GM18498 (cell line): ENCODE results near the gene PATZ1.
"Not testable (repeated sequence)": the region's sequence is repeated elsewhere in the genome, so short reads cannot be mapped to it uniquely, and the experiment has no call there.

Source experiments
- ATAC-seq: cut with Tn5 transposase; IDR thresholded peaks from one replicate; pipeline ENCODE4 v1.9.1; 2021; ENCODE audit warnings: mild to moderate bottlenecking, moderate library complexity; ENCODE audit not compliant: unreplicated experiment

The PATZ1 gene, protein sequence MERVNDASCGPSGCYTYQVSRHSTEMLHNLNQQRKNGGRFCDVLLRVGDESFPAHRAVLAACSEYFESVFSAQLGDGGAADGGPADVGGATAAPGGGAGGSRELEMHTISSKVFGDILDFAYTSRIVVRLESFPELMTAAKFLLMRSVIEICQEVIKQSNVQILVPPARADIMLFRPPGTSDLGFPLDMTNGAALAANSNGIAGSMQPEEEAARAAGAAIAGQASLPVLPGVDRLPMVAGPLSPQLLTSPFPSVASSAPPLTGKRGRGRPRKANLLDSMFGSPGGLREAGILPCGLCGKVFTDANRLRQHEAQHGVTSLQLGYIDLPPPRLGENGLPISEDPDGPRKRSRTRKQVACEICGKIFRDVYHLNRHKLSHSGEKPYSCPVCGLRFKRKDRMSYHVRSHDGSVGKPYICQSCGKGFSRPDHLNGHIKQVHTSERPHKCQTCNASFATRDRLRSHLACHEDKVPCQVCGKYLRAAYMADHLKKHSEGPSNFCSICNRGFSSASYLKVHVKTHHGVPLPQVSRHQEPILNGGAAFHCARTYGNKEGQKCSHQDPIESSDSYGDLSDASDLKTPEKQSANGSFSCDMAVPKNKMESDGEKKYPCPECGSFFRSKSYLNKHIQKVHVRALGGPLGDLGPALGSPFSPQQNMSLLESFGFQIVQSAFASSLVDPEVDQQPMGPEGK

DNA sequence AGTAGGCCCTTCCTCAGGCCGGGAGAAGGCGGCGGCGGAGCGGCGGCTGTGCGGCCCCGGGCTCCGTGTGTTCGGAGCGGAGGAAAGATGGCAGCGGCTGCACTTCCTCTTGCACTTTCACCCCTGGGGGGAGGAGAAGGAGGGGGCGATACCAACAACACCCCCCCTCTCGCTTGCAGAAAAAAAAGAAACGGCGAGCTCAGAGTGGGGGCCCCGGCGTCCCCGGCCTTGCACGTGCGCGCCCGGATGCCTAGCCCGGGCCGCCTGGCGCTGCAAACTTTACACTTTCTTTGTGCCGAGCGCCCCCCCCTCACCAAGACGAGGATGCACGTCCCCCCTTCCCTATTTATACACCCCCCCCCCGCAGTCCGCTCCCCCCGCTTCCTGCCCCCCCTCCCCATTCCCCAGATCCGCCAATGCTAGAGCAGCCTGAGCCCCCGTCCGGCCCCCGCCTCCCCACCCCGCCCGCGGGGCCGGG, at the start of gene PATZ1:
TSS of gene PATZ1 (minus strand) at position 92 of the 478 bp plus-strand sequence. CDS start 744 bp downstream, outside the sequence.
- peak; percentile 31 for ATAC-seq

DNA sequence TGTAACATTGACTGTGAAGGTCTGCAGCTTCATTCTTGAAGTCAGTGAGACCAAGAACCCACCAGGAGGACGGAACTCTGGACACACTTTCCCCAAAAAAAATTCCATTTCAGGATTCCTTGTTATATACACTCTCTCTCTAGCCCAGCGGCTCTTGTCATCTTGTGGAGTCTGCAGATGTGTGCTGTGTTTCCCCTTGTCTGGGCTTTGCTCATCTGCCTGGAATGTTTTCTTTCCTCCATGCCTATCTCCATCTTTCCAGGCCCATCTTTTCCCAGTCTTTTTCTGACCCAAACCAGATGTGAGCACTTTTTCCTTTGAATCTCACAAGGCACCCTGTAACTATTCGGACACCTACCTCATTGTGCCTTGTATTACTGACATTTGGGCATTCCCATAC, 48.2 kb upstream of the PATZ1 start:
- ATAC-seq = no peak

DNA sequence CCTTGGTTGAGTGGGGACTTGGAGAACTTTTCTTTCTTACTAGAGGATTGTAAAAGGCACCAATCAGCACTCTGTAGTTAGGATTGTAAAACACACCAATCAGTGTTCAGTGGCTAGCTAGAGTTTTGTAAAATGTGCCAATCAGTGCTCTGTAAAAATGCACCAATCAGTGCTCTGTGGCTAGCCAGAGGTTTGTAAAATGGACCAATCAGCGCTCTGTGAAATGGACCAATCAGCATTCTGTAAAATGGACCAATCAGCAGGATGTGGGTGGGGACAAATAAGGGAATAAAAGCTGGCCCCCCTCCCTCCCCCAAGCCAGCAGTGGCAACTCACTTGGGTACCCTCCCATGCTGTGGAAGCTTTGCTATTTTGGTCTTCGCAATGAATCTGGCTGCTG, 47.7 kb upstream of the PATZ1 start:
- no peak for ATAC-seq

DNA sequence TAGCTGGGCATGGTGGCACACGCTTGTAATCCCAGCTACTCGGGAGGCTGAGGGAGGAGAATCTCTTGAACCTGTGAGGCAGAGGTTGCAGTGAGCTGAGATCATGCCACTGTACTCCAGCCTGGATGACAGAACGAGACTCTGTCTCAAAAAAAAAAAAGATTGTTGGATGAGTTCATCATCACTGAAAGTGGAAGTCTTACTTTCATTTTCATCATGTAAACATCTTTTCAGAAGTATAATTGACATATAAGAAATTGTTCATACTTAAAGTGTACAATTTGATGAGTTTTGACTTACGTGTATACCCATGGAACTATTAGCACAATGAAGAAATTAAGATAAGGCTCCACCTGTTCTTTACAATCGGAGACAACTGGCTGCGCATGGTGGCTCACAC, 32.5 kb upstream of the PATZ1 start:
- ATAC-seq = not testable (repeated sequence)

DNA sequence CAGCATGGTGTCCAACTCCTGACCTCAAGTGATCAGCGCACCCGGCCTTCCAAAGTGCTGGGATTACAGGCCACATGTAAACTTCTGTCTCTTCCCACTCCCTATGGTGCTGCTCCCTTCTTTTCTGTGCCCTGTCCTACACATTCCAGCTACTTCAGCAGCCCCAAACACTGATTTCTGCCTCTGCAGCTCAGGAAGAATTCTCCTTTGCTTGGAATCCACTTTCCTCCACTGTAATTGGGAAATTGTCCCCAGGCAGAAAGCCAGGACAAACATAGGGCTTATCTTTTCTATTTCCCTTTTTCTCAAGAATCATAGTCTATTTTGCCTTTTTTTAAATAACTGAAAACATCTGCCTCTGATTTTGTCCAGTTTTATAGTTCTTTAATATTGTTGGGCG, 32.0 kb upstream of the PATZ1 start:
- no peak for ATAC-seq

DNA sequence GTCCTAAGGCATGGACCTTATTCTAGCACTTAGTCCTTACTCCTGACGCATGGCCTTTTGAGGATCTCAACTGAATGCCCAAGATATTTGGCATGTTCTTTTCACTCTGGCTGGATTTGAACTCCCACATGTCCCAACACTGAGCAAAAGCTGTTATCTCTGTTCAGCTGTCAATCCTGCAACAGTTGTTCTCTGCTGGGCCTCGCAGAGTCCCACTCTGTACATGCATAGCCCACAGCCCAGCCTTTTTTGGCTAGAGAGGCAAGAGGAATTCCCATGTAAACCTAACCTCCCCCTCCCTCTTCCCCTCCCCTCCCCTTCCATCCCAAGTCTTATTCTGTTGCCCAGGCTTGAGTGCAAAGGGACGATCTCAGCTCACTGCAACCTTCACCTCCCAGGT, 31.5 kb upstream of the PATZ1 start:
- no peak for ATAC-seq

DNA sequence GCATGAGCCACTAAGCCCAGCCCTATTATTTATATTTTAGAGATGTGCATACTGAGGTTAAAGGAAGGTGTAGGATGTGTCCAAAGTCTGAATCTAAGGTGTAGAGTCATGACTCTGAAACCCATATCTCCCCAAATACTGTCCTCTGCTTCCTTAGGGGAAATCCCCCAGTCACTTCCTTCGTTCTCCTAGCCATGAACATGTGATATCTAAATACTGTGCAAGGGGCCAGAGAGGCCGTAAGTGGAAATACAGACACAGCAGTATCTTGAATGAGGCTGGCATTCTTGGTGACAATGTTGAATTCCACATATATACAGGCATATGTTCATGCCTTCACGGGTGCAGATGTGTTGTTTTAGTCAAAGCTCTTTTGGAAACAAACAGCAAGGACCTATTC, 21.3 kb upstream of the PATZ1 start:
- no peak for ATAC-seq

DNA sequence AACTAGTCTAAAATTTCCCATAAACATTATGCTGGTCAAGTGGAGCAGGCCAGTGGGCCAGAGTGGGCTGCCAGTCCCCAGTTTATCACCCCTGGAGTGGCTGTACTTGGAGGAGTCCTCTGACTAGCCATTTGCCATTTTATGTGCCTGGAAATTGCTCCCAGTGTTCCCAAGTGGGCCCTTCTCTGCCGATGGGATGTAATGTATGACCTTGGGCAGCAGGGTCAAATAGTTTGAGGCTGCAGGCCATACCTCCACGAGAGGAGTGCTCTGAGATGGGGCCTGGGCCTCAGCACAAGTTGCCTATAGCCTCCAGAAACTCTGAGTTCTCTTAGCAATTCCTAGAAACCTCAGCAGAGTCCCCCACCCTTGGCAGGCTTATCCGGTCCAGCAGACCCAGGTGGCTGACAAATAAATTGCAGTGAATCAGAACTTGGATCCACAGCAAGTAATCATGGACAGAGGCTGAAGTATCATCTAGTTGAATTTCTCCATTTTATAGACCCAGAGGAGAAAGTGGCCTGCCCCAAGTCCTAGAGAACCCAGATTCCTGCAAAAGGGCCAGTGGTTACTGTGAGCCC, 17.8 kb upstream of the PATZ1 start:
- no peak for ATAC-seq

DNA sequence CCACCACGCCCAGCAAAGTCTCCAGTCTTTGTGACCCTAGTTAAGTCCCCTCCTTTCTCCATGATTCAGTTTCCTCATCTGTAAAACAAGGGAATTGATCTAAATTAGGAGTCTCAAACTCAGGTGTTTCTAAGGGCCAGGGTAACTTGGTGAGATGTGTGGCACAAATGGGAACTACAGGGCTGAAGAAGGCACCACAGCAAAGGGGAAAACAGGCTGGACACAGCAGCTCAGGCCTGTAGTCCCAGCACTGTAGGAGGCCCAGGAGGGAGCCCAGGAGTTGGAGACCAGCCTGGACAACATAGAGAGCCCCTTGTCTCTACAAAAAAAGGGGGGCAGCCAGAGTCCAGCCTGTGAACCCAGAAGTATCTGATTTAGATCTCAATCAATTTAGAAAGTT, 15.6 kb upstream of the PATZ1 start:
- ATAC-seq = no peak

DNA sequence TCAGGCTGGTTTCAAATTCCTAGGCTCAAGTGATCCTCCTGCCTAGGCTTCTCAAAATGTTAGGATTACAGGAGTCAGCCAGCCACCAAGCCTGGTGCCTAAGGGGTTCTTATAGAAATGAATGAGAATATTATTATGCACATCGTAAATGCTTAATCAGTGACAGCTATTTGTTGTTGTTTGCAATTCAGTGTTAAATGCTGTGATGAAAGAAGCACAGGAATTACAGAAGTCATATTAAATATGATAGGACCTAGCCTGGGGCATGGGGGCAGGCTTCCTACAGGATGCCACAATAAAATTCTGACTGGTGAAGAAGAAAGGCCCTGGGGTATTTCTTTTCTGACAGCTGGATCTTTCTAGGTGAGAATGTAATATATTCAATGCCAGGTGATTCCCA, 13.9 kb upstream of the PATZ1 start:
- no peak for ATAC-seq

DNA sequence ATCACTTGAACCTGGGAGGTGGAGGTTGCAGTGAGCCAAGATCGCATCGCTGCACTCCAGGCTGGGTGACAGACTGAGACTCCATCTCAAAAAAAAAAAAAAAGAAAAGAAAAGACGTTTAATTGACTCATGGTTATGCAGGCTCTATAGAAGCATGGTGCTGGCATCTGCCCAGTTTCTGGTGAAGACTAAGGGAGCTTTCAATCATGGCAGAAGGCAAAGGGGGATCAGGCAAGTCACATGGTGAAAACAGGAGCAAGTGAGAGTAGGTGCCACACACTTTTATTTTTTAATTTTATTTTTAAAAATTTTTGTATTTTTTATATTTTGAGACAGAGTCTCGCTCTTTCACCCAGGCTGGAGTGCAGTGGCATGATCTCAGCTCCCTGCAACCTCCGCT, 8.4 kb upstream of the PATZ1 start:
- ATAC-seq = no peak

DNA sequence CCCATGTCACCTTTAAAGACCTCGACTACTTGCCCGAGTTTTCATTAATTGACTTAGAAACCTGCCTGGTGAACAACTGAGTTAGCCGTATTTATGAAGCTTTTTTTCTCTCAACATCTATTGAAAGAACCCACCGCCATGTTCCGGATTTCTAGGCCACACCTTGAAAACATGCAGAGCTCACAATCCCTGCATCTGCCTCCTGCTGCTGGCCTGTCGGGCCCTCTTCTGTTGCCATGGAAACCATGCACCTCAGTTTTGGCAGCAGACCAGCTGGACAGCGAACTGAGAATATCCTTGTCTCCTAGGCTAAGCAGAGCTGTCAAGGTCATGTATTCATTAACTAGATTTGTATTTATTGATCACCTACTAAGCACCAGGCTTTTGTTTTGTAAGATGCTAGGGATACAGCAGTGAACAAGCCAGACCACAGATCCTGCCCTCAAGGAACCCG, 4.3 kb upstream of the PATZ1 start:
- ATAC-seq = no peak

DNA sequence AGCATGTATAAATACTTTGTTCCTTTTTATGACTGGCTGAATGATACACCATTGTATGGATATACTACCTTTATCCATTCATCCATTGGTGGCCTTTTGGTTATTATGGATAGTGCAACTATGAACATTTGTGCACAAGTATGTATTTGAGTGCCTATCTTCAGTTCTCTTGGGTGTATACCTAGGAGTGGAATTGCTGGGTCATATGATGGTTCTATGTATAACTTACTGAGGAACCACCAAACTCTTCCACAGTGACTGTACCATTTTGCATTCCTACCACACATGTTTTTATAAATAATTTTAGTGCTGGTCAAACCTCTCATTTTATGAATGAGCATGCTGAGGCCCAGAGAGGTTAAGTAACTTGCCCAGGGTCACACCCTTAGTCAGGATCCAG, 3.8 kb upstream of the PATZ1 start:
- no peak for ATAC-seq

DNA sequence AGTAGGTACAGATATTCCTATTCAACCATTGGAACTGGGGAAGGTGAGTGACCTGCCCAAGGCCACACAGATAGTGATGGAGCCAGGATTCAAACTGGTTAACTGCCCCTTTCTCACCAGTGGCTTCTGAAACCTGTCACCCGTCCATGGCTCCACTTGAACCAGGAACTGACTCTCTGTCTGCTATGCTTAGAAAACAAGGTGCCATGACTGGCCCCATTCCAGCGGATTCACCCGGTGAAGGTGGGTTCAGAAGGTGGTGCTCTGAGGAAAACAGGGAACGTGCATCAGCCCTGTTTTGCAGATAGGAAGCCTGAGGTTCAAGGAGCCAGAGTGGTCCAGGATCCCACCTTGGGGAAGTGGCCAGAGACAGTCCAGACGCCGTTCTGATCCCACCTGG, 2.6 kb upstream of the PATZ1 start:
- ATAC-seq = no peak

DNA sequence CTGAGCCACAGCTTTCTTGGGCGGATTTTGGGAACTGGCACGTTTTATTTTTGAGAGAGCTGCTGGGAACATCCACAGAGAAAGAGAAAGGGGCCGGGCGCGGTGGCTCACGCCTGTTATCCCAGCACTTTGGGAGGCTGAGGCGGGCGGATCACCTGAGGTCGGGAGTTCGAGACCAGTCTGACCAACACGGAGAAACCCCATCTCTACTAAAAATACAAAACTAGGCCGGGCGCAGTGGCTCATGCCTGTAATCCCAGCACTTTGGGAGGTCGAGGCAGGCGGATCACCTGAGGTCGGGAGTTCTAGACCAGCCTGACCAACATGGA, 1.8 kb upstream of the PATZ1 start:
- not testable (repeated sequence) for ATAC-seq

DNA sequence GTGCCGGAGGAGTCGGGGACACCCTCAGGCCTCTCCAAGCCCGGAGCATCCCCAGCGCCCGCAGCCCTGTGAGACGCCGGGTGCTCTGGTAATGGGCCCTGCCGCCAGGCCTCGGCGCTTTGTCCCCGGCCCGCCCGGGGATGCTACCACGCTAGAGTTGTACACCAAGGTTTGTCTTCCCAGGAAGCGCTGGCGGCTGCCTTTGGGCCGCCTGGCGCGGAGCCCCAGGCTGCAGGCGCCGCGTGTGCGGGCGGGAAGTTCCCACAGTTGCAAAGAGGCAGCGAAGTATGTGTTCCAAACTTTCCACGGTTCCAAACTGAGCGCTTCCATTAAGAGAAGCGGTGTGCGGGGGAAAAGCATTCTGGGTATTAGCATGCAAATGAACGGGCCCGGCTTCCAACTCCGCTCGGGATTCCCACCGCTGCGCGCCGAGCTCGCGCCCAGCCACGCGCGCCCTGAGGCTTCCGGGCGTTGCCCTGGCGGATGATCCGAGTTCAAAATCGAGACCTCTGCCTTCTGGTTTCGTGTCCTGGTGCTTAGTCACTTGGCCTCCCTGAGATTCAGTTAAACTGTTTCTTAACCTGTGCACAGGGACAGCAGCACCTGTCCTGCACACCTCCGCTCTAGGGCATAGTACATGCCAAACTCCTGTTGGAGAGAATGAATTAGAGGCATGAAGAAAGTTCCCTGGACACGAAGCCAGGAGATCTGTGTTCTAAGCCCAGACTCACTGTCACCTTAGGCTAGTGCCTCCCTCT, 1.3 kb upstream of the PATZ1 start:
- peak; percentile 21 for ATAC-seq

DNA sequence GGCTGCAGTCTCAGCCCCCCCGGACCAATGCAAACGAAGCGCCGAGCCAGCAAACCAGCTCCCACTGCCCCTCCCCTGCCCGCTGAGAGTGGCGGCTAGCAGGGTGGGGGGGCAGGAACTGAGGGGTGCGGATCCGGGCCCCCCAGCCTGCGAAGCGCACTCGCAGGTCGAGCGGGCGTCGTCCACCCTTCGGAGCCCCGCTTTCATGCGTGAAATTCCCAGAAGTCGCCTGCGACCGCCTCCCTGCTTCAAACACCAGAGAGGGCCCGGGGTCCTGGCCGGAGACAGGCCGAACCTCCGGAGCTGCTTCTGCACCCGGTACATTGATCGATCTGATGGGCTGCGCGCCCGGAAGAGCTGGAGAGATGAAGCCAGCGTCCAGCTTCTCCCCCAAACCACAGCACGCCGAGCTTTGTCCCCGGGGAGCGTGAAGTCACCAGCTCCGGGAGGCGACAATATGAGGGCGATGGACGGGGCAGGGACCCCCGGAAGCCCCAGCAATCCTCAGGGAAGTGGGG, 646 bp upstream of the PATZ1 start:
- peak; percentile 26 for ATAC-seq

DNA sequence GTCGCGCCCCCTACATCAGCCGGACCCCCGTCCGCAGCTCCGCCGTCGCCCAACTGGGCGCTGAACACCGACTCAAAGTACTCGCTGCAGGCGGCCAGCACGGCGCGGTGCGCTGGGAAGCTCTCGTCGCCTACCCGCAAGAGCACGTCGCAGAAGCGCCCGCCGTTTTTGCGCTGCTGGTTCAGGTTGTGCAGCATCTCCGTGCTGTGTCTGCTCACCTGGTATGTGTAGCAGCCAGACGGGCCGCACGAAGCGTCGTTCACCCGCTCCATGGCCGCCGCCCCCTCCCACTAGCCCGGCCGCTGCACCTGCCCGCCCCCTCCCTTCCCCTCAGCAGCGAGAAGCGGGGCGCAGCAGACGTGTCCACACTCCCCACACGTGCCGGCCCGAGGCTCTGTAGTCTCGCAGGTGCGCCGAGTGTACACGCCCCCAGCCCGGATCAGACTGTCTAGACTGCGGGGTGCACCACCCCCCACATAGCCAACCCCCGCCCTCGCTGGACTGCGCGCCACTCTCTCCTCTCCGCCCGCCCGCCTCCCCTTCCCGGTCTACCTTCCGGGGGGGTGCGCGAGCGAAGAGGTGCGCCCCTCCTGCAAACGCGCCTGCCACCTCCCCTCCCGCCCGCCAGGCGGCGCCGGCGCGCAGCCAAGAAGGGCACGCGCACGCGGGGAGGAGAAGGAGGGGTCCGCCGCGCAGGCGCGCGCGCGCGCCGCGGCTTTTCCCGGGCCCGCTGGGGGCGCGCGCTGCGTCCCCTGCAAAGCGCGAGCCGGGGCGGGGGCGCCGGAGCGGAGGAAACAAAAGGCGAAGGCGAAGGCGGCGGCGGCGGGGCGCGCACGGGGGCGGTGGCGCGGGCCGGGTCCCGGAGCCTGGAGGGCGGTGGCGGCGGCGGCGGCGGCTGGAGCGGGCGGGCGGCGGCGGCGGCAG, 553 bp downstream of the PATZ1 start:
- peak; percentile 60 for ATAC-seq

DNA sequence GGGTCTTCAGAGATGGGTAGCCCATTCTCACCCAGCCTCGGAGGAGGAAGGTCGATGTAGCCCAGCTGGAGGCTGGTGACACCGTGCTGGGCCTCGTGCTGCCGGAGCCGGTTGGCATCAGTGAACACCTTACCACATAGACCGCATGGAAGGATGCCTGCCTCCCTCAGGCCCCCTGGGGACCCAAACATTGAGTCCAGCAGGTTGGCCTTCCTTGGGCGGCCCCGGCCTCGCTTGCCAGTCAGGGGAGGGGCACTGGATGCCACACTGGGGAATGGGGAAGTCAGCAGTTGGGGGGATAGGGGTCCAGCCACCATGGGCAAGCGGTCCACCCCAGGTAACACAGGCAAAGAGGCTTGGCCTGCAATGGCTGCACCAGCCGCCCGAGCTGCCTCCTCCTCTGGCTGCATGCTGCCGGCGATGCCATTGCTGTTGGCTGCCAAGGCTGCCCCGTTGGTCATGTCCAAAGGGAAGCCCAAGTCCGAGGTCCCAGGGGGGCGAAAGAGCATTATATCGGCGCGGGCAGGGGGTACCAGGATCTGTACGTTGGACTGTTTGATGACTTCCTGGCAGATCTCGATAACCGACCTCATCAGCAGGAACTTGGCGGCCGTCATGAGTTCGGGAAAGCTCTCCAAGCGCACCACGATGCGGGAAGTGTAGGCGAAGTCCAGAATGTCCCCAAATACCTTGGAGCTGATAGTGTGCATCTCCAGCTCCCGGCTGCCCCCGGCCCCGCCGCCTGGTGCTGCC, 1.4 kb downstream of the PATZ1 start:
- ATAC-seq = no peak
